ENCODE results near the gene NDST3.

Gene NDST3

DNA sequence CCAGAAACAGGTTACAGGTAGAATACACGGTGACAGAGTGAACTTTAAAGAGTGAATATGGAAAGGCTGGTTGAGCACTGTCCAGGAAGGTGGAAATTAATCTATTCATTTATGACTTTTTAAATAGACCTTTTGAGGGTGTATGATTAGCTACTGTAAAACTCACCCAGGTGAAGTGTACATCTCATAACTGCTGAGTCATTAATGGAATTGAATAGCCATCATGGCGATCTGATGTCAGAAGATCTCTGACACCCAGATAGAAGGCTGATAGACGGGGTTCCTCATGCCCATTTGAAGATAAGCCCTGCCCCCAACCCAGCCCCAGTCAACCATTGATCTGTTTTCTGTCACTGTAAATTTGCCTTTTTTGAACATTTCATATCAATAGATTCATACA is 234.5 kb downstream of the NDST3 start:
- TF ChIP-seq, protein P1, sequence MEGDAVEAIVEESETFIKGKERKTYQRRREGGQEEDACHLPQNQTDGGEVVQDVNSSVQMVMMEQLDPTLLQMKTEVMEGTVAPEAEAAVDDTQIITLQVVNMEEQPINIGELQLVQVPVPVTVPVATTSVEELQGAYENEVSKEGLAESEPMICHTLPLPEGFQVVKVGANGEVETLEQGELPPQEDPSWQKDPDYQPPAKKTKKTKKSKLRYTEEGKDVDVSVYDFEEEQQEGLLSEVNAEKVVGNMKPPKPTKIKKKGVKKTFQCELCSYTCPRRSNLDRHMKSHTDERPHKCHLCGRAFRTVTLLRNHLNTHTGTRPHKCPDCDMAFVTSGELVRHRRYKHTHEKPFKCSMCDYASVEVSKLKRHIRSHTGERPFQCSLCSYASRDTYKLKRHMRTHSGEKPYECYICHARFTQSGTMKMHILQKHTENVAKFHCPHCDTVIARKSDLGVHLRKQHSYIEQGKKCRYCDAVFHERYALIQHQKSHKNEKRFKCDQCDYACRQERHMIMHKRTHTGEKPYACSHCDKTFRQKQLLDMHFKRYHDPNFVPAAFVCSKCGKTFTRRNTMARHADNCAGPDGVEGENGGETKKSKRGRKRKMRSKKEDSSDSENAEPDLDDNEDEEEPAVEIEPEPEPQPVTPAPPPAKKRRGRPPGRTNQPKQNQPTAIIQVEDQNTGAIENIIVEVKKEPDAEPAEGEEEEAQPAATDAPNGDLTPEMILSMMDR (IDR thresholded peaks at IDR 0.05; ENCODE audit: extremely low read depth, missing control alignments): no peak
- no peak for DNase-seq (ENCODE audit: low spot score)

GRCh38 chr4:118270492-118270891 is 236.2 kb downstream of the NDST3 start:
- TF ChIP-seq, protein P1 (IDR thresholded peaks at IDR 0.05; ENCODE audit: extremely low read depth, missing control alignments): no peak
- peak; percentile 48 for DNase-seq (ENCODE audit: low spot score)

- TF ChIP-seq, protein P1 (IDR thresholded peaks at IDR 0.05; ENCODE audit: extremely low read depth, missing control alignments): no peak
- no peak for DNase-seq (ENCODE audit: low spot score)
Measured at GRCh38 chr4:118271788-118272187, 237.5 kb downstream of the NDST3 start.

- TF ChIP-seq, protein P1 (IDR thresholded peaks at IDR 0.05; ENCODE audit: extremely low read depth, missing control alignments): no peak
- DNase-seq (ENCODE audit: low spot score): no peak
Measured at GRCh38 chr4:118273642-118274041, 239.4 kb downstream of the NDST3 start.

- TF ChIP-seq, protein P1 (IDR thresholded peaks at IDR 0.05; ENCODE audit: extremely low read depth, missing control alignments): no peak
- no peak for DNase-seq (ENCODE audit: low spot score)
Measured at GRCh38 chr4:118276580-118276979, 242.3 kb downstream of the NDST3 start.

- TF ChIP-seq, protein P1 (IDR thresholded peaks at IDR 0.05; ENCODE audit: extremely low read depth, missing control alignments): no peak
Measured at GRCh38 chr4:118277243-118277642, 243.0 kb downstream of the NDST3 start.

DNA sequence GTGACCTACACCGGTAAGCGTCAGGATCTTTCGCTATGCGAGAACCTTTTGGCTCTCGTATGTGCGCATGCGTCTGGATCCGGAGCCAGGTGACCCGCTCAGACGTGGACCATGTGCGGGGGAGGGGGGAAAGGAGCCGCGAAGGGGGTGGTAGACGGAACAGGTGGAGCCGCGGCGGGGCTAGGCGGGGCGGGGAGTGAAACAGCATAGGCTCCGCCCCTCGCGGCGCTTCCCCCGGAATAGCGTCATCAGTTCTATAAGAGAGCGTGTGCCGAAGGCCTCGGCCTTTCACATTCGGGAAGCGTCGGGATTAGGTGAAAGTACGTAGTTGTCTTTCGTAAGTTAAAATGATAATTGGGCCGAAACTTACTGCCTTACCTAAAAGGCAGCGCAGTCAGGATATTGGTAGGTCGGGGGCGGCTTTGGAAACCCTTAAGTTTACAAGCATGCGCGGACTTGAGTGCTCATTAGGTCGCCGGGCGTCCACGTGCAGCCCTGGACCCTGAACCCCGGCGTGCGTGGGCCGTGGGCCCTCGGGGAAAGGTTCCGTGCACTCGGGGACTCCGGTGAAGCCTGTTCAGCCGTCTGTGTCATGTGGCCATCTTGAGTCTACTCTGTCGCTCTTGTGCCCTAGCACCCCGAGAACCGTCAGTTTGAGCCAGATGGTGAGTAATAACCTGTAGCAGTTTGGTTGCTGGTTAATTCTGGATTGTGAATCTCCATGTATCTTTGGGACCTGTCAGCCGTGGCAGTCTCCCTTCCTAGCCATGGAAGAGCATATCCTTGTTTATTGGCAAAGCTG is 244.4 kb downstream of the NDST3 start:
- TF ChIP-seq, protein P1 (IDR thresholded peaks at IDR 0.05; ENCODE audit: extremely low read depth, missing control alignments): no peak
- peak; percentile 95 for DNase-seq (ENCODE audit: low spot score)

More at GRCh38 chr4:118277243-118277642, 243.0 kb downstream of the NDST3 start:
- DNase-seq (ENCODE audit: low spot score): no peak
